GM18861 (cell line): ENCODE measurements around the gene CACNA1I.

Source experiments
- ATAC-seq: cut with Tn5 transposase; IDR thresholded peaks from one replicate; pipeline ENCODE4 v1.9.1; 2021; ENCODE audit not compliant: unreplicated experiment

Gene CACNA1I

DNA sequence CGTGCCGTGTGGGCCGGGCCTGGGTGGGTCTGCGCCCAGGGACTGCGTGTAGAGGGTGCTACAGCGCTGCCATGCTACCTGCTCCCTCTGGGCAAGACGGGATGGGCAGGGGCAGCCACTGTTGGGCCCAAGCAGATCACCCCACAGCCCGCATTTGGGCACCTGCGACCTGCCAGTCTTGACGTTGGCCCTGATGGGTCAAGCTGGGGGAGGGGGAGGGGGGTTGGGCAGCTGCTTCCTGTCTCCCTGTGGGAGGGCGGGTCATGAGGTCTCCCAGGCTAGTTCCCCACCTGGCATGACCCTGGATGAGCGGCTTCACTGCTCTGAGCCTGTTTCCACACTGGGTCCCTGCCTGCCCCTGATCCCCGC, 35.2 kb upstream of the CACNA1I start:
- no peak for ATAC-seq

DNA sequence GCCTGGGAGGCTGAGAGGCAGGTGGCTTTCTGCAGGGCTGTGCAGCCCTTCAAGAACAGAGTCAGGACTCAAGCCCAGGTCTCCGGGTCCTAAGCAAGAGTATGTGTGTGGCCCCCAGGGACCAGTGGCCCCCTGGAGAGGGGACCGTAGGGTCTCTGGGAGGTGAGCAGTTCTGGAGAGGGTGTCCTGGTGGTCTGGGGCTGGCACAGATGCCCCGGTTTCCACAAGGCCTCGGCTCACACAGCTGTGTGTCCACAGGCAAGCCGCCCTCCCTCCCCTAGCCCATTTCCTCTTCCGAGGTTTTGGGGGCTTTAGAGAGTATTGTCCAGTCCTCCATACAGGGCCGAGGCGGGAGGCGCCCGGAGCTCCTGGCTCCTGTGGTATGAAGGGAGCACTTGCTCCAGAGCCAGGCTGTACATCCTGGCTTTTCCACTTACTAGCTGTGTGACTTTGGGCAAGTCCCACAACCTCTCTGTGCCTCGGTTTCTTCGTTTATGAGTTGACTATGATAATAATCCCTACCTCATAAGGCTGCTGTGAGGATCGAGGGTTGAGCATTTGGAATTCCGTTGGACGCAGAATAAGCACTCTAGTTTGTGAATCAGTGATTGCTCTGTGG, 34.6 kb upstream of the CACNA1I start:
- ATAC-seq: no peak

DNA sequence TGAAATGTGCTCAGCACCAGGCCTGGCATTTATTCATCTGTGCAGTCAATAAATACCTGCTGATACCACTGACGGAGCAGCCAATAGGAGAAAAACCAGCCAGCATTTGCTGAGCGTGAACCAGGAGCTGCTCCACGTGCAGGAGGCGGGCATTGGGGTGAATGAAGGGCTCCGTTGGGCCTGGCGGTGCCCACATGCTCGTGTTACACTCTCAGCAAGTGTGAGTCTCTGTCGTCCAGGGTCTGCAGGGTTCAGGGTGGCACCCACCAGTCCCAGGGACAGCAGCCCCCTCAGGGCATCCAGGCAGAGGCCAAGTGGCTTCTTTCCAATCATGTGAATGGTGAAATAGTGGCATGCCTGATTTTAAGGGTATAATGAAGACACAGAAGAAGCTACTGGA, 33.8 kb upstream of the CACNA1I start:
- no peak for ATAC-seq

DNA sequence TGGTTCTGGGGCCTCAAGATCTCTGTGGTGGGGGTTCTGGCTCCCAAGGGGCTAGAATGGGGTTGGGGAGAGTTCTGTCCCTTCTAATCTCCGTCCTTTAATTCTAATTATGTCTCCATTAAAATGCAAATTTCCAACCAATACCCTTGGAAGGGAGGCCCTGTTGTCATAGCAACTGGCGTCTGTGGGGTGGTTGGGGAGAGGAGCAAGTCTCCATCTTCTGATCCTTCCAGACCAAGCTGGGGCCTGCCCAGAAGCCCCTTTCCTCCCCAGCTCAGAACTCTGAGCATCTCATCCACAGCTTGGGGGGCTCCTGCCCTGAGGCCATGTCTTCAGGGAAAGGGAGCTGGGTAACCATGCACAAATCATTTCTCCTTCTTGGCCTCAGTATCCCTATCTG, 32.6 kb upstream of the CACNA1I start:
- no peak for ATAC-seq

DNA sequence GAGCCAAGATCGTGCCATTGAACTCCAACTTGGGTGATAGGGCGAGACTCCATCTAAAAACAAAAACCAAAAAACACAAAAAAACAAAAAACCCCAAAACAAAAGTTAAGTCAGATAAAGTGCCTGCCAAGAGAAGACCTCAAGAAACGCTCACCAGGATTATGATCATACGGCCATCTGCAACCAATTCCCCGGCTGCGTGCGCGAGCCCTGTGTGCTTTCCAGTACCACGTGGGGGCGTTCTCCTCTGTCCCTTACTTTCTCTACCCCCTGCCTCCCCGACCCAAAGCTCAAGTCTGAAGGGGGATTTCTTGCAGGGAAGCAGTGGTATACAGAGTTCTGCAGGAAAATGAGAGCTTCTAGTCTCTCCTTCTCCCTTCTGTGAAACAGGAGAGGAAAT, 27.5 kb upstream of the CACNA1I start:
- ATAC-seq: no peak

DNA sequence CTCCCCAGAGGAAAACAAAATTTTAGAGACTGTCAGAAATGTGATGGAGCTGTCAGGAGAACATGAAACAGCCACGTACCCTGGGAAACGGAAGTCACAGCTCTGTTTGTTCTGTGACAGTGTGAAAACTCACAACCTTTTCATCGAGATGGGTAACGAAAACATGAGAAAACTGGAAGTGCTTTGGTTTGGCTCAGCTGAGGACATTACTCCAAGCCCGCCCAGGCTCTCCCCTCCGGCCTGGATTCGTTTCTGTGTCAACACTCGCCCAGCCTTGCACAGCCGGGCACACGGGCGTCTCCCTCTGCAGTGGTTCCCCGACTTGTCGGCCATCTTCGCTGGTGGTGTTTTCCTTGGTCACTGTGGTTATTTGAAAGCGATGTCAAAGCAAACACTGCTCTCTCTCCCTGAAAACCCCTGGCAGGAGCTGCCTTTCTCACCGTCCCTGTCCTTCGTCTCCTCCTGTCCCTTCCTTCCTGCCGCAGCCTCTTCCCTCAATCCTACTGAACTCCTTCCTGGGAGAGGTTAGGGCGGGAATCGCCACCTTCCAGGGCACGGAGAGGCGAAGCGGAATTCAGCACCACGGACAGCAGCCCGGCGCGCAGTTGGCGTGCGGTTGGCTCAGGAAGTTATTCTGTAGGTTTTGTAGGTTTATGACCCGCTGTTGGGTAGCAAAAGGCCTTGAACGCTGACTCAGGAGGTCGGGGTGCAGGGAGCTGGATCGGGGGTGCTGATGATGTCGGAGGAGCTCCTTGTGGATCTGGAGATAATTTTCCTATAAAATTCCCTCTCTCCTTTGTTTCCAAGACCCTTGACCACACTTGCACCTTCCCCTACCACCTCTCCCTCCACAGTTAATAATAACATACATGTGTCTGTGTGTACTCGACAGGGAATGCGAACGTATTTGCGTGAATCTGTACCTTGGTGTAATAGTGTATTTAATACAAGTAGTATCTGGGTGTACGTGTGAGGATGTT, 24.9 kb upstream of the CACNA1I start:
- ATAC-seq: no peak

DNA sequence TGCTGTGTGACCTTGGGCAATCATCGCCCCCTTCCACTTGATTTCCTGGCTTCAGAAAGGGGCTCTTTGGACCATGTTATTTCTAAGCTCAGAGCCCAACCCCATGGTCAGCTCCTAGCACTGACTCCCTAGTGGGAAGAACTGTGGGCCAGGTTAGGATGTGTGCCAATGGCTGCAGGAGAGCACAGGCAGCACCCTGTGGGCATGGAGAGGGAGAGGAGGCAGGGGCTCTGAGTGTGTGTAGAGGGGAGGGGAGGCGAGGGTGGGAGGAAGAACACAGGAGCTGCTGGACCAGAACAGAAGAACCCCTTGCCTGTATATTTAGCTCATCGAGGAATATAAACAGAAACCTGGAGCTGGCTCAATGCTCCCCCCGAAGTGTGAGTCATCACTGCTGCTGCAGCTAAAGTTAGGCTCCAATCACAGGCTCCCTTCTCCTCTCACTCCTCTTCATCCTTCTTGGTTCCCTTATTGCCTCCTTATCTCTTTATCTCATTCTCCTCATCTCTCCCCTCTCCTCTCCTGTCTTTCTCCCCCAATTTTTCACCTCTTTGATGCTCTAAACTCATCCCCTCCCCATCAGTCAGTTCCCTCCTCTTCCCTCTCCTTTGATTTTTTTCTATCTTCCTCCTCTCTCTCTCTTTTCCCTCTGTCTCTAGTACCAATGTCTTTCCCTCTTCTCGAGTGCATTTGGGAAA, 23.5 kb upstream of the CACNA1I start:
- ATAC-seq: no peak

DNA sequence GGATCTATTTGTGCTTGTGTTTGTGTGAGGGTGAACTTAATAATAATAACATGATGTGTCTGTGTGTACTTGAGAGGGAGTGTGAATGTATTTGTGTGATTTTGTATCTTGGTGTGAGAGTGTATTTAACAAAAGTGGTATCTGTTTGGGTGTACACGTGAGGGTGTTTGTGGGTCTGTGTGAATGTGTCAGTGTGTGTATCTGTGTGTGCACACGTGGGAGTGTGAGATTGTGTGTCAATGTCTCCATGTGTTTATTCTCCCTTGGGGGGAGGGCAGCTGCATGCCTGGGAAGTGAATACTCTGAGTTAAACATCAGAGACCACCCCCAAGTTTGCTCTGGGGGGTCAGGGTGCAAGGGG, 23.0 kb upstream of the CACNA1I start:
- ATAC-seq: no peak

DNA sequence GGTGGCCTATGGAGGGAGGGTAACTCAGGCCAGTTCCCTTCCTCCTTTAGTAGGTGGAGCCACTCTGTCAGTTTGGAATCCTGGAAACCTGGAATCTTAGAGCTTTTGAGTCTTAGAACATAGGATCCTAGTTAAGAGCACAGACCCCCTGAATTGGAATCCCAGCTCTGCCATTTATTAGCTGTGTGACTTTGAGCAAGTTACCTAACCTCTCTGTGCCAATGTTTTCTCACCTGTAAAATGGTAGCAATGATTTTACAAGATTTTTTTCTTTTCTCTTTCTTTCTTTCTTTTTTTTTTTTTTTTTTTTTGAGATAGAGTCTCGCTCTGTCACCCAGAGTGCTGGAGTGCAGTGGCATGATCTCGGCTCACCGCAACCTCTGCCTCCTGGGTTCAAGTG, 17.1 kb upstream of the CACNA1I start:
- ATAC-seq: no peak

DNA sequence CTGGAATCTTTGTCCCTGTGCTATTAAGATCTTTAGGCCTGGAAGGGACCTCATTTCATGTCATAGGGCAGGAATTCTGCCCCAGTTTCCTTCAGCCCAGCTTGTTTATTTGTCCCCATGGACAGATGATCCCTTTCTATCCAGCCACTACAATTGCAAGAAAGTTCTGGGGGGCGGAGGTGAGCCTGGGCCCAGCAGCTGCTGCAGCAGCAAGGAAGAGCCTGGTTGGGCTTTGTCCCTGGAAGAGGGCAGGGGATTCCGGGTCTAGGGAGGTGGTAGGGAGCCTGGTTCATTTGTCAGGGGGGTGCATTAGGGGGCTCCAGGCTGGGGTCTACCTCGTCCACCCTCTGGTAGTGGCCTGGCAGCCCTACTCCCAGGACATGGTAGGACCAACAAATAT, 16.4 kb upstream of the CACNA1I start:
- no peak for ATAC-seq

DNA sequence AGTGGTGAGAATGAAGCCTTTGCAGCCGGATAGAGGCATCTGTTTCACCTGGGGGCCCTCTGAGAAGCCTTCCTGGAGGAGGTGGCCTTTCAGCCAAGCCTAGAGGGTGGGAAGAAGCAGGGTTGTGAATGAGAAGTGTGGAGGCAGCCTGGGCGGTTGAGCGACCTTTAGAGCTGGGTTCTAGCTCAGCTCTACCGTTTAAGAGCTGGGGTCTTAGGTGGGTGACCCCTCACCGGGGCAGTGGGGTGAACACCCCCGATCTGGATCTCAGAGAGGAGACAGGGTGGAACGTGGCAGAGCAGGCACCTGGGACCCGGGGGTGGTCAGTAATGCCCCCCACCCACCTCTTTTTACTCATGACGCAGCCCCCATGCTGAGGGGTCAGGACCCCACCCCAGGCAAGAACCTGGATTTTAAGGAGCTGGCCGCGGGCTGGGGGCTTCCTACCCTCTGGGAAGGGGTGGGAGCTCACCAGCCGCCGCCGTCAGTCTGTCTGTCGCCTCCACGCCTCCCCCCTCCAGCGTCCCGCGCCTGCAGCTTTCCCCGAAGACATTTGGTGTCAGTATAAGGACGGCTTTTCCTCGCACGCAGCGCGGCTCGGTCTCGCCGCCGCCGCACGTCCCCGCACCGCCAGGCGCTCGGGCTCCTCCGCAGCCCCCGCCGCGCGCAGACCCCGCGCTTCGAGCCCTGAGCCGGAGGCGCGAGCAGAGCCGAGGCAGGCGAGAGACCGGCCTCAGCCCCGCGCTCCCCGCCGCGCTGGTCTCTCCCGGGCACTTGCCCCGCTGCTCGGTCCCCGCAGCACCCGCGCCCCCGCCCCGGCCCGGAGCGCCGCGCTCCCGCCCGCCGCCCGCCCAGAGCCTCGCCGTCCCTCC, 13.3 kb upstream of the CACNA1I start:
- ATAC-seq: no peak

DNA sequence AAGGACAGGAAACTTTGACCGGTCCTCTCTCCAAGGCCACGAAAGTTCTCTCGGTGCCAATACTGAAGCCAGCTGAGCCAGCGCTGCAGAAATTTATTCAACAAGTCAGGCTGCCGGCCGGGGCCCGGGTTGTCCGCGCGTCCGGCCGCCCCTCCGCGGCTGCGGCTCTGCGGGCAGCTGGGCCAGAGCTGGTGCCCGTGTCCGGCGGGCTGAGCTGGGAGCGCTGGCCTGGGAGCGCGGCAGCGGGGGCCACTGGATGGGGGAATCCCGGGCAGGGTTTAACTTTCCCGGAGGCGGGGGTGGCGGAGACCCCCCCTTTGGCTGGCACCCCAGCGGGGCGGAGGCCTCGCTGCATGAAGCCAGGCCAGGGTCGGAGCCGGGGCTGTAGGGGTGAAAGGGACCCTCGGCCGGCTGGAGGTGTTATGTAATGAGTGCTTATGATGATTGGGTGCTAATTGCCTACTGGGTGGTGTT, 12.3 kb upstream of the CACNA1I start:
- ATAC-seq: no peak

DNA sequence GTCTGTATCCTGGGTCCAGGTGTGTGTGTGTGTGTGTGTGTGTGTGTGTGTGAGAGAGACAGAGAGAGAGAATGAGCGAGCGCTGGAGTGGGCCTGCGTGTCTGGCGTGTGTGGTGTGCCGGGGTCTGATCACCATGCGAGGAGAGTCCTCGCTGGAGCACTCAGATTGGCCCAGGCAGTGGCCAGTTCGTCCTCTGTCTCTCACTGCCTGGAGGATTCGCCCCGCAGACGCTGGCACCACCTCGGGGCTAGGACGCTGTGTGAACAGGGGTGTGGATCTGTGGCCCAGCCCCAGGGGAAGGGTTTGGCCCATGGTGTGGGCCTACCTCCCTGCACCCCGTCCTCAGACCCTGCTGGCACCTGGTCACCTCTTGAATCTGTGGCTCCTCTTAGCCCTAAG, 11.6 kb upstream of the CACNA1I start:
- ATAC-seq: no peak

DNA sequence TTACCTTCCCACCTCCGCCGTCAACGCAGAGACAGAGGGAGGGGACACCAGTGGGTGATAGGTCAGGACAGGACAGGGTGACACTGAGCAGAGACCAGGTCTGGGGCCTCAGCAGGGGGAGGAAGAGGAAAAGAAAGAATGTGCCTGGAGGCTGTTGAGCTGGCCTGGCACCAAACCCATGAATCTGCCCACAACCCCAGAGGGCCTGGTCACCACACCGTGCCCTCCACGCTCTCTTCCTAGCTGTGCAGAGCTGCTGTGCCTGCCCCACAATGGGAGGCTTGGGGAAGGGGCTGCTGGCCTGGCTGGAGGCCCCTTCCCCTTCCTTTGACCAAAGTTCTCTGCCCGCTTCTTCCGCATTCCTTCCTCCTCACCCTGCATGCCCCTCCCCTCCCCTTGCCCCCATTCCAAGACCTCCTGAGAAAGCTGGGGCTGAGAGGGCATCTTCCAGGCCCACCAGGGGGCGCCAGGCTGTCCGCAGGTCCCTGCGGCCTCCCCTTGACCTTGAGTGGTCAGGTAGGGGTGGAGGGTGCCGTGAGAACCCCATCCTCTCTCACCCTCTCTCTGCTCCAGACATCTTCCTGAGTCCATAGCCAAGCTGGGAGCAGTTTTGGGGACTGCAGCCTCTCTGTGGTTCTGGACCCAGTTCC, 11.0 kb upstream of the CACNA1I start:
- ATAC-seq: no peak

DNA sequence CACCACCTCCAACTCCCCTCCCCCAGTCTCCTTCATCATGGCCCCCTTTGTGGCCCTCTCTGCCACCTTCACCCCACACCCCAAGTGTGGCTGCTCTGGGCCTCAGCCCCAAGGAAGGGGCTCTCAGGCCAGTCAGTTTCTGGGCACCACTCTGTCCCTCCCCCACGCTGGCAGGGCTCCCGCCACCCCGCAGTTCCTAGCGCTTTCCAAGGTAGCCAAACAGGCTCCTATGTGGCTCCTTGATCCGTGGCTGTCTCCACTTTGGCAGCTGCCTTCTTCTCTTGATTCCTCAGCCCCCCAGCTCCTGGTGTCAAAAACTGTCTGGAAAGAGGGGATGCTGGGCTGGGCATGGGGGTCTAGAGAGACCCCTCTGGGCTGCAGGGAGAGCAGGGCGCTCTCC, 10.4 kb upstream of the CACNA1I start:
- no peak for ATAC-seq

DNA sequence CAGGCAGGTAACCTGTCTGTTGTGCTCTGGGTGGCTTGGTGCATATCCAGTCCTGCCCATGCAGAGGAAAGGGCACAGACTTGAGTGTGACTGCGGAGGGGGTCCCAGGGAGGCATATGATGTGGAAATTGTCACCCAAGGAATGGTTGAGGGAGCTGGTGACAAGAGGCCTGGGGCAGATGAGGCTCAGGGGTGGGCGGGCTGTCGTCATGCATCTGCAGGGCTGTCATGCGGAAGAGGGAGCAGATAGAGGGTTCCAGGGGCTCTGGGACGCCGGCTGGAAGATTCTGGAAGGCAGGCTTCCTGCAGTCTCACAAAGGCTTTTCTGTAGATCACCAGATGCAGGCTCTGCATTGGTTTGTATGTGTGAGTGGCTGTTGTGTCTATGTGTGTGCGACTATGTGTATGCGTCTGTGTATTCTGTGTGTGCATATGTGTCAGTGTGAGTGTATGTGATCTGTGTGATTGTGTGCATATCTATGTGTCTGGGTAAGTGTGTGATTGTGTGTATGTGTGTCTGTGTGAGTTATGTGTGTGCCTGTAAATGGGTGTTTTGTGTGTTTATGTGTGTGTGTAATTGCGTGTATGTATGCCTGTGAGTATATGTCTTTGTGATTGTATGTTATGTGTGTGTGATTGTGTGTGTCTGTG, 7.6 kb upstream of the CACNA1I start:
- ATAC-seq: no peak

DNA sequence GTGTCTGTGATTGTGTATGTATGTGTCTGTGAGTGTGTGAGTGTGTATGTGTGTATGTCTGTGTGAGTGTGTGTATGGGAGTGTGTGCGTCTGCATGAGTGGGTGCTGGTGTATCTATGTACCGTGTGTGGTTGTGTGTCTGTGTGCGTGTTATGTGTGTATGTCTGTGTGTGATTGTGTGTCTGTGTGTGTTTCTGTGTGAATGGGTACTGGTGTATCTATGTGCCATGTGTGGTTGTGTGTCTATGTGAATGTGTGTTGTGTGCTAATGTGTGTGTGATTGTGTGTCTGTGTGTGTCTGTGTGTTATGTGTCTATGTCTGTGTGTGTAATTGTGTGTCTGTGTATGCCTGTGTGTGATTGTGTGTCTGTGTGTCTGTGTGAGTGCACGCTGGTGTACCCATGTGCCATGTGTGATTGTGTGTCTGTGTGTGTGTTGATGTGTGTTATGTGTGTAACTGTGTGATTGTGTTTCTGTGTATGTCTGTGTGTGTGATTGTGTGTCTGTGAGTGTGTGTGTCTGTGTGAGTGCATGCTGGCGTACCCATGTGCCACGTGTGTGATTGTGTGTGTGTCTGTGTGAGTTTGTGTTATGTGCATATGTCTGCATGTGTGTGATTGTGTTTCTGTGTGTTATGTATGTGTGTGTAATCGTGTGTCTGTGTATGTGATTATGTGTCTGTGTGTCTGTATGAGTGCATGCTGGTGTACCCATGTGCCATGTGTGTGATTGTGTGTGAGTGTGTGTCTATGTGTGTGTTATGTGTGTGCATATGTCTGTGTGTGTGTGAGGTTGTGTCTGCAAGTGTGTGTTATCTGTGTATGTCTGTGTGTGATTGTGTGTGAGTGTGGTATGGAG, 6.8 kb upstream of the CACNA1I start:
- no peak for ATAC-seq

DNA sequence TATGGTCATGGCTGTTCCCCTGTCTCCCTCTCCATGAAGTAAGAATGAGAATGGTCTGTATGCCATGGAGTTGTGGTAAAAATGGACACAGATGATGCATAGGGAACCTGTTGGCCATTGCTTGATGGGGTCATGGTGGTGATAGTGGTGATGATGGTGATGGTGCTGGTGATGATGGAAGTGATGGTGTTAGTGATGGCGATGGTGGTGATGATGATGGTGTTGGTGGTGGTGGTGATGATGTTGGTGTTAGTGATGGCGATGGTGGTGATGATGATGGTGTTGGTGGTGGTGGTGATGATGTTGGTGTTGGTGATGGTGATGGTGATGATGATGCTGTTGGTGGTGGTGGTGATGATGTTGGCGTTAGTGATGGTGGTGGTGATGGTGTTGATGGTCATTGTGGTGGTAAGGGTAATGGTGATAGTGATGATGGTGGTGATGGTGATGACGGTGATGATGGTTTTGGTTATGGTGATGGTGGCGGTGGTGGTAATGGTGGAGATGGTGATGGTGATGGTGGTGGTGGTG, 5.1 kb upstream of the CACNA1I start:
- ATAC-seq: no peak
